B cell (primary cell): ENCODE results near the gene EPB41L4B. TPM values are rescaled to one million over a fixed set of nuclear protein-coding genes. Genes with fewer than 3 reads are reported as not detected.

Experiments used
- ATAC-seq: fragments of 200-7000 bp; cut with Tn5 transposase; one replicate; pipeline ENCODE4 v1.10.0; 2021; ENCODE audit warnings: low read depth, mild to moderate bottlenecking, moderate number of reproducible peaks, moderate library complexity
- CTCF ChIA-PET: fragments of 350-600 bp; sonication (Branson Sonifier 250); formaldehyde crosslinking; loops from one replicate; lab custom pipeline; 2021; ENCODE audit warnings: antibody characterized with exemption, inconsistent platforms; lab: Charles Lee
- POLR2A ChIA-PET: fragments of 350-600 bp; sonication (Branson Sonifier 250); formaldehyde crosslinking; loops from one replicate; lab custom pipeline; 2021; ENCODE audit warnings: antibody characterized with exemption; lab: Charles Lee
- DNase-seq: peaks from one replicate; pipeline ENCODE4 v3.0.0; 2013
- H2AFZ ChIP-seq: 2 replicates; pipeline ENCODE4 v1.6.1; 2012; ENCODE audit warnings: mild to moderate bottlenecking, low read depth, low read length; ENCODE audit not compliant: insufficient read depth, poor library complexity, severe bottlenecking
- H3K27ac ChIP-seq, 2 donors: 1 replicate in 1 of 2; 2 replicates in 1 of 2; pipeline ENCODE4 v1.5.1; 2012 to 2013; ENCODE audit warnings: low read length in 2 of 2, mild to moderate bottlenecking in 2 of 2, moderate library complexity in 1 of 2
- H3K27me3 ChIP-seq, 4 experiments: fragments of 200-600 bp in 1 of 4; sonication (generic) in 1 of 4; replicated peaks in 1 of 4; 1 replicate in 2 of 4; 2 replicates in 2 of 4; pipeline versions ENCODE4 v1.6.1 to v1.7.0; 2013 to 2016; ENCODE audit warnings: low read length in 3 of 4, mild to moderate bottlenecking in 2 of 4, mixed read lengths in 1 of 4, moderate library complexity in 1 of 4; ENCODE audit not compliant: insufficient read depth in 4 of 4, control insufficient read depth in 3 of 4; ENCODE audit errors: control extremely low read depth in 1 of 4
- H3K36me3 ChIP-seq, 2 experiments: replicated peaks in 1 of 2; 1 replicate in 1 of 2; 2 replicates in 1 of 2; pipeline versions ENCODE4 v1.6.1 to v1.7.1; 2013; ENCODE audit warnings: low read length in 1 of 2; ENCODE audit not compliant: insufficient read depth in 2 of 2, control insufficient read depth in 1 of 2; ENCODE audit errors: control extremely low read depth in 1 of 2, extremely low read depth in 1 of 2
- H3K4me1 ChIP-seq, 2 donors: fragments of 200-600 bp in 1 of 2; sonication (generic) in 1 of 2; 1 replicate in 1 of 2; 2 replicates in 1 of 2; pipeline versions ENCODE4 v1.5.1 to v1.6.1; 2013 to 2017; ENCODE audit warnings: low read length in 2 of 2; ENCODE audit not compliant: control insufficient read depth in 2 of 2, insufficient read depth in 2 of 2
- H3K4me2 ChIP-seq: replicated peaks from 2 replicates; pipeline ENCODE3; 2012; ENCODE audit warnings: mild to moderate bottlenecking, low read depth, low read length; ENCODE audit not compliant: poor library complexity, severe bottlenecking
- H3K4me3 ChIP-seq, 5 experiments: fragments of 200-600 bp in 1 of 5; sonication (generic) in 1 of 5; 1 replicate in 3 of 5; 2 replicates in 2 of 5; pipeline versions ENCODE4 v1.5.1 to v1.7.0; 2011 to 2016; ENCODE audit warnings: low read length in 4 of 5, mild to moderate bottlenecking in 4 of 5, low read depth in 2 of 5, control low read depth in 1 of 5, moderate library complexity in 1 of 5; ENCODE audit not compliant: insufficient read depth in 1 of 5; ENCODE audit errors: control extremely low read depth in 1 of 5, extremely low read depth in 1 of 5
- H3K79me2 ChIP-seq: fragments of 200-600 bp; sonication (generic); one replicate; pipeline ENCODE4 v1.6.0; 2016; ENCODE audit warnings: low read length; ENCODE audit not compliant: control insufficient read depth, insufficient read depth
- H3K9ac ChIP-seq: fragments of 200-600 bp; sonication (generic); 2 replicates; pipeline ENCODE4 v1.6.1; 2017; ENCODE audit warnings: mild to moderate bottlenecking, low read length, moderate library complexity
- H3K9me3 ChIP-seq, 3 donors: one replicate each; pipeline versions ENCODE4 v1.6.1 to v1.7.1; 2013; ENCODE audit warnings: low read length in 2 of 3; ENCODE audit not compliant: control insufficient read depth in 2 of 3, insufficient read depth in 1 of 3; ENCODE audit errors: control extremely low read depth in 1 of 3
- H4K20me1 ChIP-seq: 2 replicates; pipeline ENCODE4 v1.6.0; 2012; ENCODE audit warnings: mild to moderate bottlenecking, low read length; ENCODE audit not compliant: insufficient read depth, control insufficient read depth, poor library complexity, severe bottlenecking
- H3K27ac Mint-ChIP-seq: one replicate; pipeline ENCODE4 v1.8.0; 2021; ENCODE audit warnings: mixed read lengths
- H3K27me3 Mint-ChIP-seq: one replicate; pipeline ENCODE4 v1.8.0; 2021; ENCODE audit warnings: mixed read lengths
- H3K4me1 Mint-ChIP-seq: one replicate; pipeline ENCODE4 v1.8.0; 2021; ENCODE audit warnings: mixed read lengths
- H3K4me3 Mint-ChIP-seq: one replicate; pipeline ENCODE4 v1.8.0; 2021; ENCODE audit warnings: mixed read lengths
- H3K9me3 Mint-ChIP-seq: one replicate; pipeline ENCODE4 v1.8.0; 2022; ENCODE audit warnings: mixed read lengths; ENCODE audit not compliant: insufficient read depth
- EZH2 ChIP-seq: IDR thresholded peaks from 2 replicates; pipeline ENCODE4 v1.6.1; 2012; ENCODE audit warnings: borderline replicate concordance, low read depth, mild to moderate bottlenecking, moderate library complexity, low read length; ENCODE audit not compliant: insufficient read depth, poor library complexity, severe bottlenecking
- WGBS: methylation state at CpG from one replicate; pipeline ENCODE4 v1.1.5; 2013; ENCODE audit warnings: missing lambda C conversion rate; ENCODE audit not compliant: insufficient coverage; 5-methylcytosine and 5-hydroxymethylcytosine counted together
- intact Hi-C: fragments of 100-400 bp; cut with micrococcal nuclease; formaldehyde crosslinking; loops from one replicate; pipeline ENCODE4 v1.10.0; 2022
- polyA plus RNA-seq: library from polyadenylated mRNA; depleted of rRNA; stranded (reverse); fragments of >200 nt; gene quantifications from 2 replicates; pipeline ENCODE4 v1.2.3, GENCODE V29; 2012
- total RNA-seq, 2 donors: library from RNA; stranded (reverse); fragments of 120-200 nt in 1 of 2; gene quantifications; 1 replicate in 1 of 2; 2 replicates in 1 of 2; pipeline versions ENCODE4 v1.2.3 to v1.2.4, GENCODE V29; 2013 to 2022
- TF ChIP-seq, protein P1 (sequence below): fragments of 200-600 bp; IDR thresholded peaks from one replicate; pipeline ENCODE4 v1.8.0; 2022; ENCODE audit warnings: antibody characterized with exemption, mild to moderate bottlenecking

The EPB41L4B gene
- total and polyA plus RNA-seq, 2 donors (not counting 1 experiment from before 2014, with no cell fraction given), result 2.9 TPM; not detected in 1

DNA sequence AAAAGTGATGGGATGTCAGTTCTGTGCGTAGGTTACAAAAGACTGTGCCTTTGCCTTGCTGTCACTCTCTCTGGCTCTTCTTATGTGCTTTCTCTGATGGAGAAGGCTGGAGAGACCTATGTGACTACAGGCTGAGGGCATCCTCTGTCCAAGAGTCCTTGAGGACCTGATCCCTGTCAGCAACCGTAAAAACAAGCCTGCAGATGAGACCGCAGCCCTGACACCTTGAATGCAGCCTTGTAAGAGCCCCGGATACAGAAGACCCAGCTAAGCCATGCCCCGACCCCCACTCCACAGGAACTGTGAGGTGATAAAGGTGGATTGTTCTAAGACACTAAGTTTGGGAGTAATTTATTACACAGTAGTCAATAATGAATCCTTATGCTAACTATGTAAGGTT is 121.2 kb downstream of the EPB41L4B start:
- POLR2A ChIA-PET, result no interaction called here
- no peak overlapping the region for H3K4me2 ChIP-seq
- H3K79me2 ChIP-seq, result no peaks in the 10 kb centered on the region
- ATAC-seq (no peak), DNase-seq (no peak)
- no peak for TF ChIP-seq EZH2
- TF ChIP-seq, protein P1, sequence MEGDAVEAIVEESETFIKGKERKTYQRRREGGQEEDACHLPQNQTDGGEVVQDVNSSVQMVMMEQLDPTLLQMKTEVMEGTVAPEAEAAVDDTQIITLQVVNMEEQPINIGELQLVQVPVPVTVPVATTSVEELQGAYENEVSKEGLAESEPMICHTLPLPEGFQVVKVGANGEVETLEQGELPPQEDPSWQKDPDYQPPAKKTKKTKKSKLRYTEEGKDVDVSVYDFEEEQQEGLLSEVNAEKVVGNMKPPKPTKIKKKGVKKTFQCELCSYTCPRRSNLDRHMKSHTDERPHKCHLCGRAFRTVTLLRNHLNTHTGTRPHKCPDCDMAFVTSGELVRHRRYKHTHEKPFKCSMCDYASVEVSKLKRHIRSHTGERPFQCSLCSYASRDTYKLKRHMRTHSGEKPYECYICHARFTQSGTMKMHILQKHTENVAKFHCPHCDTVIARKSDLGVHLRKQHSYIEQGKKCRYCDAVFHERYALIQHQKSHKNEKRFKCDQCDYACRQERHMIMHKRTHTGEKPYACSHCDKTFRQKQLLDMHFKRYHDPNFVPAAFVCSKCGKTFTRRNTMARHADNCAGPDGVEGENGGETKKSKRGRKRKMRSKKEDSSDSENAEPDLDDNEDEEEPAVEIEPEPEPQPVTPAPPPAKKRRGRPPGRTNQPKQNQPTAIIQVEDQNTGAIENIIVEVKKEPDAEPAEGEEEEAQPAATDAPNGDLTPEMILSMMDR, result no peak
- H3K27ac ChIP-seq, result no peak overlapping the region
- H3K27me3 Mint-ChIP-seq, result peaks cover 16% of the 10 kb centered on the region
- H2AFZ ChIP-seq, result no peak overlapping the region
- CTCF ChIA-PET, result no interaction called here
- no peaks in the 10 kb centered on the region for H3K9me3 ChIP-seq
- no peak overlapping the region for H3K4me3 ChIP-seq
- intact Hi-C loops, result no loop called here
- H3K4me3 Mint-ChIP-seq, result no peak overlapping the region
- H3K27ac Mint-ChIP-seq, result no peak overlapping the region
- H4K20me1 ChIP-seq, result no peaks in the 10 kb centered on the region
- no peaks in the 10 kb centered on the region for H3K4me1 ChIP-seq
- WGBS, result 76% methylated on average over 2 of the region's 5 CpGs
- H3K36me3 ChIP-seq, result no peaks in the 10 kb centered on the region
- no peak overlapping the region for H3K9ac ChIP-seq
- H3K4me1 Mint-ChIP-seq, result no peaks in the 10 kb centered on the region
- H3K9me3 Mint-ChIP-seq, result no peaks in the 10 kb centered on the region
- peaks cover 0 to 3% (median under 1%) of the 10 kb centered on the region in 4 experiments for H3K27me3 ChIP-seq

DNA sequence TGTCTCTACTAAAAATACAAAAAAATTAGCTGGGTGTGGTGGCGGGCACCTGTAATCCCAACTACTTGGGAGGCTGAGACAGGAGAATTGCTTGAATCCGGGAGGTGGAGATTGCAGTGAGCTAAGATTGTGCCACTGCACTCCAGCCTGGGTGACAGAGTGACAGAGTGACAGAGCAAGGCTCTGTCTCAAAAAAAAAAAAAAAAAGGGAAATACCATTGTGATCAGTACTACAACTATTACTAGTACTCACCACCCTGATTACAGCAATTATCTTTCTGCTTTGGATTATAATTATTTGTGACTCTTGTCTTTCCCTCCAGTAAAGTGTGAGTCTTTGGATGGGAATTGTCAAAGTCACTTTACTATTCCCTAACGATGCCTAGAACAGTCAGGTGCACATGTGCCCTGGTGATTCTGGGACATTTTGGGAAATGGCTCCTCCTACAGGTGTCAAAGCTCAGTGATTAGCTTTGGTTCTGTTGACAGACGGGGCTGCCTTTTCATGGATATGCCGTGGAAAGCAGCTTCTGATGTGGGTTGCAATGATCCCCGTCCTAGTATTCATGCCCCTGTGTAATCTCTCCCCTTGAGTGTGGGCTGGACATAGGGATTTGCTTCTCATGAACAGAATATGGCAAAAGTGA is 122.0 kb downstream of the EPB41L4B start:
- H3K9me3 ChIP-seq, result no peaks in the 10 kb centered on the region
- no peaks in the 10 kb centered on the region for H3K4me1 ChIP-seq
- H2AFZ ChIP-seq, result no peak overlapping the region
- H3K9ac ChIP-seq, result no peak overlapping the region
- H3K4me3 ChIP-seq, result no peak overlapping the region
- Mint-ChIP-seq H3K27me3 (peaks cover 19% of the 10 kb centered on the region), H3K9me3 (no peaks in the 10 kb centered on the region), H3K4me1 (no peaks in the 10 kb centered on the region), H3K27ac (no peak overlapping the region), H3K4me3 (no peak overlapping the region)
- intact Hi-C loops, result no loop called here
- no peak for DNase-seq
- ChIA-PET CTCF (no interaction called here), POLR2A (no interaction called here)
- no peaks in the 10 kb centered on the region for H3K79me2 ChIP-seq
- H3K27me3 ChIP-seq, result peaks cover 0 to 3% (median under 1%) of the 10 kb centered on the region in 4 experiments
- no peaks in the 10 kb centered on the region for H3K36me3 ChIP-seq
- H3K4me2 ChIP-seq, result no peak overlapping the region
- no peak for ATAC-seq
- TF ChIP-seq, protein P1, result no peak
- no peak for TF ChIP-seq EZH2
- H3K27ac ChIP-seq, result no peak overlapping the region
- no peaks in the 10 kb centered on the region for H4K20me1 ChIP-seq
- WGBS, result 44% methylated on average over 3 of the region's 6 CpGs
